Left ventricle myocardium superior (tissue), 1 donor: ENCODE measurements around the gene CFAP57. TPM values are rescaled to one million over a fixed set of nuclear protein-coding genes. Genes with fewer than 3 reads are reported as not detected.

Experiments
- ATAC-seq: fragments of 200-7000 bp; cut with Tn5 transposase; one replicate; pipeline ENCODE4 v1.9.1; 2020; ENCODE audit warnings: mild to moderate bottlenecking, moderate library complexity
- DNase-seq: peaks from one replicate; pipeline ENCODE4 v3.0.0-alpha.2; 2020
- intact Hi-C: fragments of 100-400 bp; cut with micrococcal nuclease; formaldehyde crosslinking; loops from one replicate; pipeline ENCODE4 v1.11.0; 2022
- total RNA-seq: library from RNA; stranded (reverse); fragmentation: NEBNext Ultra II Directional; extraction: Animal tissue kit (Norgen Biotek cat#: 25700); gene quantifications from one replicate; pipeline ENCODE4 v1.2.1, GENCODE V29; 2021
- donor health status: DM: no; HTN: yes; CAD: no; lungs with severe emphysema.

The CFAP57 gene
- total RNA-seq, 1 donor from 2014 or later = not detected

GRCh38 chr1:43220905-43221778 lies 49.0 kb downstream of the CFAP57 start:
- ATAC-seq = no peak
- DNase-seq = no peak
- intact Hi-C loops = loop anchor here (10.0 kb wide), 1 partner anchor 194 kb away; no protein-coding TSS in a partner anchor

GRCh38 chr1:43221797-43222196 lies 49.7 kb downstream of the CFAP57 start:
- intact Hi-C loops = loop anchor here (10.0 kb wide), 1 partner anchor 193 kb away; no protein-coding TSS in a partner anchor
- ATAC-seq = no peak
- no peak for DNase-seq

- ATAC-seq (no peak), DNase-seq (no peak)
- intact Hi-C loops = loop anchor here (10.0 kb wide), 1 partner anchor 192 kb away; no protein-coding TSS in a partner anchor
These were observed 50.7 kb downstream of the CFAP57 start for GRCh38 chr1:43222879-43223278.

- no peak for DNase-seq
- ATAC-seq = no peak
- intact Hi-C loops = loop anchor here (10.0 kb wide), 1 partner anchor 190 kb away; no protein-coding TSS in a partner anchor
These were observed 53.0 kb downstream of the CFAP57 start for GRCh38 chr1:43225168-43225567.

- peak; percentile 80 for ATAC-seq
- peak; percentile 87 for DNase-seq
- intact Hi-C loops = loop anchor here (10.0 kb wide), 1 partner anchor 188 kb away; no protein-coding TSS in a partner anchor
These were observed 55.1 kb downstream of the CFAP57 start for GRCh38 chr1:43227143-43227764.

DNA sequence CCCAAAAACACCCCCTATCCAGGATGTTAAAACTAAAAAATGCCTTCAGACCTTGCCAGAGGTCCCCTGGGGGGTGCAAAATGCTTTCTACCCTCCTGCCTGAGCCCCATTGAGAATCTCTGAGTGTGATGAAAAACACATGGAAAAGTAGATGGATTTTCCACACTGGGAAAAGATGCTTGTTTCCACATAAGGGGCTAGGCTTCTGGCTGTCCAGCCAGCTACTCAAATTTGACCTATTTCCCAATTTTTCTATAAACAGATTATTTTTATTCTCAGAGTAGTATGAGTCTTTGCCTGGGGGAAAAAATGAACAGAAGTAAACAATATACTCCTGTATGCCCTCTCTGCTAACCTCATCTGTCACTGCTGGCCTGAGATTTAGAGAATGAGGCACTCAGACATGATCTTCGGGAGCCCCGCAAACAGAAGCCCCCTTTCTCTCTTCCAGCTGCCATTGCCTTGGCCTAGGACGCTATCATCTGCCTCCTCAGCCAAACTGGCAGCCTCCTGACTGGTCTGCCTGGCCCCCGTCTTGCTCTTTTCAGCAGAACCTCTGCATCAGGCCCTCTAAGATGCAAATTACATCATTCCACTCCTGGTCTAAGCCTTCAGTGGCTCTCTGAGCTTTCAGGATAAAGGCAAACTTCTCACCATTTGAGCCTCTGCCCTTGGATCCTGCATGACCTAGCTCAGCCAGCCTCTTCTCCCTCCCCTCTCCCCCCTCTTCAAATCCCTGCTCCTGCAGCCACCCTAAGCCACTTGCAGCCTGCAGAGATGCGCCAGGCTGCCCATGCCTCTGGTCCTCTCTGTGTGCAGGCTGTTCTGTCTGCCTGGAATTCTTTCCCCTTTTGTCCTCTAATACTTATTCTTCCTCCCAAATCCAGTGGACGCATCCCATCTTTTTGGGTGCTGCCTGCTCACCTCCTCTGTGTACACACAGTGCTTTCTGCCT lies 58.0 kb downstream of the CFAP57 start:
- DNase-seq = no peak
- intact Hi-C loops = loop anchor here (10.0 kb wide), 1 partner anchor 185 kb away; no protein-coding TSS in a partner anchor
- ATAC-seq = no peak

DNA sequence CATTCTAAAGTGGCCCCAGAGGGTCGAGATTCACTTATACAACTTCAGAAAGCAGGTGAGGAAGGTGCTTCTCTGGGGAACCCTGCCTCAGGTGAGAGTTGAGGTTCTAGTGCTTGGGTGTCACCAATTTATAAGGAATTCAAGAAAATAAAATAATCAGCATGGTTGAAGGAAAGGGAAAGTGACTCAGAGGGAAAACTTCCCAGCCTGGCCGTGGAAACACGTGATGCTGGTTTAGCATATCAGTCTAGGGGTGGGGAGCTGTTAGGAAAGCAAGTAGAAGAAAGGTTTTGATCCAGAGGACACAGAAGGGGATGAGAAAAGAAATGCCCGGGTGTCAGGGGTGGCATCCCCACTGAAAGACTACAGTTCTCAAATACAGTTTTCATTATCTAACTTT lies 59.9 kb downstream of the CFAP57 start:
- DNase-seq (no peak), ATAC-seq (no peak)
- intact Hi-C loops = no loop called here

- peak; percentile 28 for ATAC-seq
- no peak for DNase-seq
- intact Hi-C loops = no loop called here
These were observed 60.4 kb downstream of the CFAP57 start for GRCh38 chr1:43232482-43232881.

- intact Hi-C loops = no loop called here
- no peak for DNase-seq
- no peak for ATAC-seq
These were observed 61.5 kb downstream of the CFAP57 start for GRCh38 chr1:43233631-43234030.

DNA sequence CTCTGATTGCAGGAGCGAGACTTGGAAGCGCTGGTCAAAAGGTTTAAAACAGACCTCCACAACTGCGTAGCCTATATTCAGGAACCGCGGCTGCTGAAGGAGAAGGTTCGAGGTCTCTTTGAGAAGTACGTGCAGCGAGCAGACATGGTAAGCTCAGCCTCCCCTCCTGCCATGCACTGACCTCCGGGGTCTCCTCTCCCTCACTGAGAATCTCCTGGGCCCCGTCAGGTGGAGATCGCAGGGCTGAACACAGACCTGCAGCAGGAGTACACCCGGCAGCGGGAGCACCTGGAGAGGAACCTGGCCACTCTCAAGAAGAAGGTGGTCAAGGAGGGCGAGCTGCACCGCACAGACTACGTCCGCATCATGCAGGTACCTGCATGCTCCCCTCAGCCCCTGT lies 62.1 kb downstream of the CFAP57 start:
- DNase-seq = no peak
- ATAC-seq = no peak
- intact Hi-C loops = no loop called here

DNA sequence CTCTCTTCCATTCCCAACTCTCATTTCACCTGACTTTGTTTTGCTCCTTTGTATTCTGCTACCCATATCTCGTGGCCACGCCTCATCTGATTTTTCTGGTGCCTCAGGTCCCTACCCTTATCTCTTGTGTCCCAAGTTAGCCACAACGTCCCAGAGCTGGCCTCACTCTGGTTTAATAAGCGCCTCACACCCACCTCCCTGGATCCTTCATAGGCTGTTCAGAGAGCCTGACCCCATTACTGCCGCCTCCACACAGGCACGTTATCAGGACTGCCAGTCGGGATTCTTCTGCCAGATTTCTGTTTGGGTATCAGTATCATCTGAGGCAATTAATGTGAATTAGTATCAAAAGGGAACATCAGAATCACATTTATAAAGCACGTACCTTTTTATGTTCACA lies 62.9 kb downstream of the CFAP57 start:
- ATAC-seq = no peak
- intact Hi-C loops = loop anchor here (5.0 kb wide), 1 partner anchor 137 kb away; no protein-coding TSS in a partner anchor
- DNase-seq = no peak

- intact Hi-C loops = loop anchor here (5.0 kb wide), 1 partner anchor 137 kb away; no protein-coding TSS in a partner anchor
- DNase-seq (no peak), ATAC-seq (peak; percentile 59)
These were observed 63.5 kb downstream of the CFAP57 start for GRCh38 chr1:43235451-43236121.

- ATAC-seq (no peak), DNase-seq (no peak)
- intact Hi-C loops = loop anchor here (5.0 kb wide), 1 partner anchor 135 kb away; no protein-coding TSS in a partner anchor
These were observed 65.0 kb downstream of the CFAP57 start for GRCh38 chr1:43237121-43237520.

- DNase-seq (peak; percentile 61), ATAC-seq (peak; percentile 82)
- intact Hi-C loops = loop anchor here (5.0 kb wide), 1 partner anchor 134 kb away; no protein-coding TSS in a partner anchor
These were observed 66.0 kb downstream of the CFAP57 start for GRCh38 chr1:43238085-43238484.

GRCh38 chr1:43238991-43239469 lies 66.9 kb downstream of the CFAP57 start:
- ATAC-seq (peak; percentile 82), DNase-seq (peak; percentile 83)
- intact Hi-C loops = loop anchor here (5.0 kb wide), 1 partner anchor 133 kb away; no protein-coding TSS in a partner anchor

GRCh38 chr1:43239484-43239883 lies 67.4 kb downstream of the CFAP57 start:
- DNase-seq (no peak), ATAC-seq (no peak)
- intact Hi-C loops = loop anchor here (5.0 kb wide), 1 partner anchor 133 kb away; no protein-coding TSS in a partner anchor

DNA sequence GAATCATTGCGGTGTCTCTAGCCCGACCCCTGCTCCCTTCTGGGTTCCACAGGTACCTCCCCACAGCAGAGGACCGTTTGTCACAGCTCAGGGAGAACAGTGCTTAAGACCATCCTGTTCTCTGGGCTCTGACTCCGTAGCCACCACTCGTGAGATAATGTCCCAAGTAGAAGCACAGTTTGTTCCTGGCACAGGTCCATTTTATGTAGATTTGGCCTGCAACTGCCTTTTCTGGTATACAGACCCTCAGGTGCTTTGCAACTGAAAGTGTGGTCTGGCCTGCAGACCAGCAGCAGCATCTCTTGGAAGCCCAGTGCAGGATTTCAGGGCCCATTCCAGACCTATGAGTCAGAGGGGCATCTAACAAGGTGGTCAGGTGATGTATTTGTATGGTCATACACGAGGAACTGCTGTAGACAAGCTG lies 69.3 kb downstream of the CFAP57 start:
- DNase-seq (no peak), ATAC-seq (peak; percentile 64)
- intact Hi-C loops = no loop called here

DNA sequence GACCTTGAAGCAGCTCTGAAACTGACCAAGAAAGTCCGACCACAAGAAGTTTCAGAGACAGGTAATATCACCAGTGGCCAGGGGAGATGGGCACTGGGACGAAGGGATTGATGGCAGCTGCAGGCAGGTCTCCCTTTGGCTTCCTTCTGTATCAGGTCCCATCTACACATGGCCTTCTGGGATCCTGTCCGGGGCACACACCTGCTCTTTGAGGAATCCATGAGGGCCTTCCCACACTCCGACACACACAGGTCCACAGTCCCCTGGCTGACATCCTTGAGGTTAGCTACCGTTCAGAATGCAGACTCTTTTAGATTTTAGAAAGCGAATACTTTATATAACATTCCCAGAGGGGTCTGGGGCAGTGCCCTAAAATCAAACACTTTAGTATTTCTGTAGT lies 71.2 kb downstream of the CFAP57 start:
- ATAC-seq = no peak
- no peak for DNase-seq
- intact Hi-C loops = no loop called here
